CMK (cell line): ENCODE measurements around the gene ABL1.

ENCODE experiments used
- DNase-seq: peaks from one replicate; pipeline ENCODE4 v3.0.0-alpha.2; 2010; ENCODE audit warnings: low read depth

ABL1 gene

DNA sequence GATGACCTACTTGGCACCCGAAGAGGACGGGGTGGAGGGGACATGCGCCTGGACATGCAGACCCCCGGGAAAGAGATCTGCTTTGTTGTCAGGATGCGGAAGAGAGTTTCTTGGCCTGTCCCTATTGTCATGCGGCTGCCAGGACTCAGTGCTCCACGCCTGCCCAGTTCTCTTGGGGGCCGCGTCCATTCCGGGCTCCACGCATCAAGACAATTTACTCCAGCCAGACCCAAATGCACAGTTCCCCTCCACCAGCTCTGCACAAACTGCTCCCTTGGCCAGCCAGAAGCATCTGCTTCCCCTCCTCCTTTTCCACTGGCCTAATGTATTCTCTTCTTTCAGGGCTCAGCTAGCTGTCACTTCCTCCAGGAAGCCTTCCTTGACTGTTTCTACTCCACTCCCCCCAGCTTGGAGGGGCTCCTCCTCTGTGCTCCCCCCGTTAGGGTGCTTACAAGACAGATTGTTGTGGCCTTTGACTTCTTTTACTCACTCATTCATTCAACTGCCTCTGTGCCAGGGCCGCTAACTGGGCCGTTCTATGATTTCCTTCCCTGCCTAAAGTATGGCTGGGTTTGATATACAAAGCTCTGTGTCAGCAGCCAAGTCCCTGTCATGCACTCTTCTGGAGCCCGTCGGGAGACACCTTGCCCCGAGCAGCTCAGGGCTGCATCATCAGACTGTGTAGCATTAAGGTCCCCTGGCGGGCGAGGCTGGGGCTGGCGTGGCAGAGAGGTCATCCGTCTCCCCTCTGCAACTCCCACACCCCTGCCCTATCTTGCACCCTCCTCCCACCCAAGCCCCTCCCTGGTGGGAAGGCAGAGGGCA, 97.4 kb downstream of the ABL1 start:
- DNase-seq = no peak

- DNase-seq = no peak
Measured at GRCh38 chr9:130933114-130934046, 98.3 kb downstream of the ABL1 start.

GRCh38 chr9:130934246-130934645, 99.2 kb downstream of the ABL1 start:
- no peak for DNase-seq

DNA sequence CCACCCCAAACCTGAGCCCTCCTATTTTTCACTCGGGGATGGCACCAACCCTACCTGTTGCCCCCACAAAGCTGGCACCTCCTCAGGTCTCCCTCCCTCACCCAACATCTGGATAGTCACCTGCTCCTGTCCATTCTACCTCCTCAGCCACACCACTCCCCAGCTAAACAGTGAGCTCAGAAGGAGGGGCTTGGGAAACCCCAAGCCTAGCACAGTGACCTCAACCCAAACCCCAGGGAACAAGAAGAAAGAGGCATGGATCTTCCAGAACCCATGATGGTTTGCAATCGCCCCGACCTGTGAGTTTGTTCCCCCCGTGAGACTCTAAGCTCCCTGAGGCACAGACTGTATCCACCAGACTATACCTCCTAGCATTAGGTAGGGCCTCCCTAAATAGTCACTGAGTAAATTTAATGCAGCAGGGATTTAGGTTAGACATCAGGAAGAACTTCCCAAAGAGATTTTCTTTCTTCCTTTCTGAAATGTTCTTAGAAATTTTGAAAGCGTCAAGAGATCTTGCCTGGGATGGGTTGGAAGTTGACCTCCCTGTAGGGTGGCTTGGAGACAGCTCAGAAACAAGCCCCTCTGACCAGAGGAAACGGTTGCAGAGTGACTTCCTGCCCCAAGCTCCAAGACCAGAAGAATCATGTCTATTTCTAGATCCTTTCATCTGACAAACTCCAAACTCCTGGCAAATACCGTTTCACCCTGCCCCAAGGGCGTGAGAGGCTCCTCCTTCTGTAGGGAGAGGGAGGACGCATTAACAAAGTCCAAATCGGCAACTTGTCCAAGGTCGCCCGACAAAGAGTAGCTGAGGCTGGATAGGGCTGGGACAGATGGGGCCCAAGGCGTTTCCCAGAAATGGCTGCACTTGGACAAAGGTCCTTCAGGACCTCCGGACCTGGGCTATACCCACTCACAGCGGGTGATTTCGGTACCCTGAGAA, 99.9 kb downstream of the ABL1 start:
- no peak for DNase-seq

- no peak for DNase-seq
Measured at GRCh38 chr9:130935648-130936271, 100.7 kb downstream of the ABL1 start.

- DNase-seq = no peak
Measured at GRCh38 chr9:130936285-130937117, 101.4 kb downstream of the ABL1 start.
